Endothelial cell of umbilical vein (primary cell): ENCODE results near the gene KIAA1191. TPM values are rescaled to one million over a fixed set of nuclear protein-coding genes. Genes with fewer than 3 reads are reported as not detected.

Source experiments
- BruUV-seq: library from RNA; stranded (reverse); fragments of 400-500 nt; replicated peaks from 2 replicates; lab custom pipeline; 2021; lab: Mats Ljungman, UMichigan
- CTCF ChIA-PET: fragments of 300-600, 350-600 bp; sonication (Branson Sonifier 250); formaldehyde crosslinking; loops from one replicate; lab custom pipeline; 2021; ENCODE audit warnings: antibody characterized with exemption, inconsistent platforms; lab: Charles Lee
- POLR2A ChIA-PET: fragments of 300-600, 350-600 bp; sonication (Branson Sonifier 250); formaldehyde crosslinking; loops from one replicate; lab custom pipeline; 2021; ENCODE audit warnings: antibody characterized with exemption, inconsistent platforms; lab: Charles Lee
- DNase-seq: peaks from one replicate; pipeline ENCODE4 v3.0.0-alpha.2; 2011; ENCODE audit warnings: low read depth, low spot score
- FAIRE-seq: peaks from 2 replicates; lab custom pipeline; 2011; peaks lifted over from hg19 to GRCh38; lab: Jason Lieb, UNC
- H2AFZ ChIP-seq: 2 replicates; pipeline ENCODE4 v1.6.0; 2012; ENCODE audit warnings: low read depth, low read length, control low read depth, inconsistent platforms
- H3K27ac ChIP-seq: 2 replicates; pipeline ENCODE4 v1.5.1; 2011; ENCODE audit warnings: low read depth, mild to moderate bottlenecking, control low read depth, low read length, moderate library complexity; ENCODE audit not compliant: insufficient read depth
- H3K27me3 ChIP-seq, 2 experiments: 2 replicates each; pipeline versions ENCODE4 v1.6.0 to v1.6.1; 2011; ENCODE audit warnings: low read length in 2 of 2, mixed read lengths in 1 of 2; ENCODE audit not compliant: control insufficient read depth in 2 of 2, insufficient read depth in 2 of 2
- H3K36me3 ChIP-seq, 2 experiments: 2 replicates in 1 of 2; 3 replicates in 1 of 2; pipeline ENCODE4 v1.5.1; 2011; ENCODE audit warnings: low read length in 2 of 2, mild to moderate bottlenecking in 1 of 2, moderate library complexity in 1 of 2; ENCODE audit not compliant: control insufficient read depth in 2 of 2, insufficient read depth in 2 of 2; ENCODE audit errors: extremely low read depth in 1 of 2
- H3K4me1 ChIP-seq: 3 replicates; pipeline ENCODE4 v1.5.1; 2011; ENCODE audit warnings: mild to moderate bottlenecking, low read length; ENCODE audit not compliant: control insufficient read depth, insufficient read depth; ENCODE audit errors: extremely low read depth
- H3K4me2 ChIP-seq: 2 replicates; pipeline ENCODE4 v1.6.1; 2011; ENCODE audit warnings: low read length, control low read depth, mixed read lengths; ENCODE audit not compliant: insufficient read depth
- H3K4me3 ChIP-seq, 3 experiments: fragments of 200-600 bp in 1 of 3; sonication (generic), shearing (Covaris generic) in 1 of 3; replicated peaks in 1 of 3; 2 replicates each; pipeline ENCODE4 v1.5.1; 2011 to 2016; ENCODE audit warnings: control low read depth in 3 of 3, low read length in 3 of 3, mild to moderate bottlenecking in 2 of 3, inconsistent platforms in 1 of 3, low read depth in 1 of 3, moderate library complexity in 1 of 3; ENCODE audit not compliant: insufficient read depth in 1 of 3
- H3K79me2 ChIP-seq: 2 replicates; pipeline ENCODE4 v1.6.0; 2012; ENCODE audit warnings: low read length, inconsistent platforms; ENCODE audit not compliant: control insufficient read depth, insufficient read depth
- H3K9ac ChIP-seq: replicated peaks from 2 replicates; pipeline ENCODE3; 2011; ENCODE audit warnings: low read length, control low read depth; ENCODE audit not compliant: insufficient read depth; ENCODE audit errors: extremely low read depth
- H3K9me1 ChIP-seq: replicated peaks from 3 replicates; pipeline ENCODE4 v1.6.0; 2011; ENCODE audit warnings: mild to moderate bottlenecking, low read length; ENCODE audit not compliant: control insufficient read depth, insufficient read depth; ENCODE audit errors: extremely low read depth
- H3K9me3 ChIP-seq: replicated peaks from 2 replicates; pipeline ENCODE4 v1.5.1; 2012; ENCODE audit warnings: low read length, inconsistent platforms; ENCODE audit not compliant: control insufficient read depth, insufficient read depth
- H4K20me1 ChIP-seq: replicated peaks from 2 replicates; pipeline ENCODE3; 2011; ENCODE audit warnings: mild to moderate bottlenecking, low read length; ENCODE audit not compliant: control insufficient read depth, insufficient read depth; ENCODE audit errors: extremely low read depth
- CTCF ChIP-seq, 2 donors: IDR thresholded peaks; 1 replicate in 1 of 2; 2 replicates in 1 of 2; pipeline ENCODE4 v1.5.1; 2011; ENCODE audit warnings: low read length in 2 of 2, mild to moderate bottlenecking in 2 of 2, moderate library complexity in 2 of 2, control low read depth in 1 of 2, inconsistent platforms in 1 of 2, low read depth in 1 of 2; ENCODE audit not compliant: insufficient read depth in 1 of 2; ENCODE audit errors: extremely low read depth in 1 of 2
- EZH2 ChIP-seq: IDR thresholded peaks from 2 replicates; pipeline ENCODE4 v1.6.1; 2012; ENCODE audit warnings: borderline replicate concordance, low read depth, mild to moderate bottlenecking, moderate library complexity, low read length, inconsistent platforms; ENCODE audit not compliant: severe bottlenecking
- FOS ChIP-seq: IDR thresholded peaks from 2 replicates; pipeline ENCODE4 v1.6.1; 2011; ENCODE audit warnings: mild to moderate bottlenecking, low read length, moderate library complexity, borderline replicate concordance; ENCODE audit not compliant: insufficient read depth
- GATA2 ChIP-seq: IDR thresholded peaks from 2 replicates; pipeline ENCODE4 v1.7.0; 2011; ENCODE audit warnings: low read depth, mild to moderate bottlenecking, moderate library complexity, mixed read lengths, low read length; ENCODE audit not compliant: insufficient read length, insufficient read depth
- JUN ChIP-seq: IDR thresholded peaks from 2 replicates; pipeline ENCODE4 v1.6.1; 2011; ENCODE audit warnings: borderline replicate concordance, low read depth; ENCODE audit not compliant: insufficient read length, insufficient read depth
- MAX ChIP-seq: IDR thresholded peaks from 2 replicates; pipeline ENCODE4 v1.6.1; 2011; ENCODE audit not compliant: insufficient read depth, insufficient read length
- MYC ChIP-seq: IDR thresholded peaks from one replicate; pipeline ENCODE4 v1.6.1; 2011; ENCODE audit warnings: mild to moderate bottlenecking, low read depth, low read length
- POLR2A ChIP-seq: IDR thresholded peaks from 2 replicates; pipeline ENCODE4 v1.6.1; 2012; ENCODE audit warnings: low read depth, mild to moderate bottlenecking, control low read depth, low read length
- POLR2AphosphoS5 ChIP-seq: IDR thresholded peaks from 2 replicates; pipeline ENCODE4 v1.6.1; 2012; ENCODE audit warnings: low read depth, mild to moderate bottlenecking, control low read depth, low read length, moderate library complexity; ENCODE audit not compliant: insufficient read depth
- dilution Hi-C: fragments of 300-500 bp; cut with MboI; formaldehyde crosslinking; loops from one replicate; pipeline ENCODE4 v1.15.0; 2019; ENCODE audit warnings: low sequenced_read_pairs; ENCODE audit not compliant: extremely low pct_ligation_motif_present
- intact Hi-C: fragments of 100-400 bp; cut with micrococcal nuclease; formaldehyde crosslinking; loops from one replicate; pipeline ENCODE4 v1.10.0; 2022
- polyA plus RNA-seq, 4 experiments: library from polyadenylated mRNA; depleted of rRNA in 3 of 4; stranded (reverse) in 3 of 4; unstranded in 1 of 4; fragments of >200 nt; gene quantifications; 2 replicates each; pipeline versions ENCODE4 v1.2.1 to v1.2.3, GENCODE V29; 2011 to 2012; ENCODE audit warnings: missing spikeins in 1 of 4
- total RNA-seq: library from RNA; stranded (reverse); gene quantifications from 2 replicates; pipeline ENCODE4 v1.2.3, GENCODE V29; 2021

Gene KIAA1191
- total and polyA plus RNA-seq, 2 donors (not counting 3 experiments of a cell fraction or from before 2014, with no cell fraction given): 114 to 116 TPM

GRCh38 chr5:176401281-176402205, 40.0 kb upstream of the KIAA1191 start:
- Histone ChIP-seq H3K4me3 (no peak overlapping the region), H4K20me1 (no peaks in the 10 kb centered on the region), H3K27me3 (no peaks in the 10 kb centered on the region), H3K36me3 (peaks cover 0 to 22% of the 10 kb centered on the region in 2 experiments), H3K4me2 (no peak overlapping the region), H2AFZ (no peak overlapping the region), H3K9me1 (no peaks in the 10 kb centered on the region), H3K27ac (no peak overlapping the region), H3K4me1 (no peaks in the 10 kb centered on the region), H3K9ac (no peak overlapping the region), H3K9me3 (no peaks in the 10 kb centered on the region), H3K79me2 (no peaks in the 10 kb centered on the region)
- intact Hi-C loops: no loop called here
- TF ChIP-seq CTCF (IDR thresholded peaks at IDR 0.05; ENCODE audit: extremely low read depth in 1 of 2, insufficient read depth in 1 of 2, low read depth in 1 of 2, low read length in 2 of 2) (no peak), MYC (no peak), POLR2AphosphoS5 (no peak), FOS (no peak), EZH2 (no peak), MAX (no peak), GATA2 (no peak), JUN (no peak), POLR2A (no peak)
- ChIA-PET POLR2A (no interaction called here), CTCF (no interaction called here)
- DNase-seq (no peak), FAIRE-seq (no peak)
- dilution Hi-C loops: no loop called here
- BruUV-seq: no TSS peak
